Esophagus muscularis mucosa (tissue), 4 donors: ENCODE results near the gene PRR18. TPM values are rescaled to one million over a fixed set of nuclear protein-coding genes. Genes with fewer than 3 reads are reported as not detected.

ENCODE experiments used
- DNase-seq: peaks from one replicate; pipeline ENCODE4 v3.0.0-alpha.2; 2017; ENCODE audit errors: extremely low spot score
- H3K27ac ChIP-seq, 4 donors: fragments of 200-600 bp; sonication (generic); replicated peaks in 1 of 4; 1 replicate in 3 of 4; 2 replicates in 1 of 4; pipeline ENCODE4 v1.5.1; 2016 to 2019; ENCODE audit warnings: mild to moderate bottlenecking in 1 of 4
- H3K27me3 ChIP-seq, 4 donors: fragments of 200-600 bp; sonication (generic); one replicate each; pipeline versions ENCODE4 v1.5.1 to v1.6.0; 2016 to 2019
- H3K36me3 ChIP-seq, 4 donors: fragments of 200-600 bp; sonication (generic); one replicate each; pipeline ENCODE4 v1.5.1; 2016 to 2019
- H3K4me1 ChIP-seq, 4 donors: fragments of 200-600 bp; sonication (generic); one replicate each; pipeline ENCODE4 v1.5.1; 2016 to 2019
- H3K4me3 ChIP-seq, 4 donors: fragments of 200-600 bp; sonication (generic); 1 replicate in 2 of 4; 2 replicates in 2 of 4; pipeline ENCODE4 v1.5.1; 2016 to 2019; ENCODE audit warnings: mild to moderate bottlenecking in 4 of 4, moderate library complexity in 1 of 4
- H3K9me3 ChIP-seq, 4 donors: fragments of 200-600 bp; sonication (generic); 1 replicate in 3 of 4; 2 replicates in 1 of 4; pipeline ENCODE4 v1.5.1; 2016 to 2019
- EP300 ChIP-seq: sonication (generic); formaldehyde crosslinking; IDR thresholded peaks from one replicate; pipeline ENCODE4 v1.6.1; 2017; ENCODE audit warnings: antibody characterized with exemption
- POLR2A ChIP-seq: fragments of 450-650 bp; IDR thresholded peaks from one replicate; pipeline ENCODE4 v1.6.1; 2017; ENCODE audit warnings: antibody characterized with exemption, moderate library complexity, mild to moderate bottlenecking, low read depth
- POLR2AphosphoS5 ChIP-seq, 2 donors: sonication (generic); formaldehyde crosslinking; IDR thresholded peaks; one replicate each; pipeline ENCODE4 v1.6.1; 2017; ENCODE audit warnings: antibody characterized with exemption in 2 of 2
- whole genome bisulfite sequencing: methylation state at CpG from one replicate; pipeline ENCODE4 v1.1.5; 2018; 5-methylcytosine and 5-hydroxymethylcytosine counted together
- intact Hi-C: fragments of 100-400 bp; cut with DNase I; formaldehyde crosslinking; loops from one replicate; pipeline ENCODE4 v1.15.1; 2023
- total RNA-seq, 4 donors: library from RNA; depleted of rRNA; stranded (reverse); fragments of >200 nt; gene quantifications; one replicate each; pipeline versions ENCODE4 v1.1.0 to v1.2.1, GENCODE V29; 2016
- TF ChIP-seq, protein P1 (sequence below), 3 experiments: fragments of 200-600 bp in 2 of 3; fragments of 450-650 bp in 1 of 3; sonication (generic) in 2 of 3; IDR thresholded peaks; one replicate each; pipeline ENCODE4 v1.5.1; 2017 to 2019; ENCODE audit warnings: antibody characterized with exemption in 3 of 3, mild to moderate bottlenecking in 2 of 3, moderate library complexity in 1 of 3

The PRR18 gene
- total RNA-seq, 4 donors from 2014 or later: 0.23 TPM; not detected in 3

DNA sequence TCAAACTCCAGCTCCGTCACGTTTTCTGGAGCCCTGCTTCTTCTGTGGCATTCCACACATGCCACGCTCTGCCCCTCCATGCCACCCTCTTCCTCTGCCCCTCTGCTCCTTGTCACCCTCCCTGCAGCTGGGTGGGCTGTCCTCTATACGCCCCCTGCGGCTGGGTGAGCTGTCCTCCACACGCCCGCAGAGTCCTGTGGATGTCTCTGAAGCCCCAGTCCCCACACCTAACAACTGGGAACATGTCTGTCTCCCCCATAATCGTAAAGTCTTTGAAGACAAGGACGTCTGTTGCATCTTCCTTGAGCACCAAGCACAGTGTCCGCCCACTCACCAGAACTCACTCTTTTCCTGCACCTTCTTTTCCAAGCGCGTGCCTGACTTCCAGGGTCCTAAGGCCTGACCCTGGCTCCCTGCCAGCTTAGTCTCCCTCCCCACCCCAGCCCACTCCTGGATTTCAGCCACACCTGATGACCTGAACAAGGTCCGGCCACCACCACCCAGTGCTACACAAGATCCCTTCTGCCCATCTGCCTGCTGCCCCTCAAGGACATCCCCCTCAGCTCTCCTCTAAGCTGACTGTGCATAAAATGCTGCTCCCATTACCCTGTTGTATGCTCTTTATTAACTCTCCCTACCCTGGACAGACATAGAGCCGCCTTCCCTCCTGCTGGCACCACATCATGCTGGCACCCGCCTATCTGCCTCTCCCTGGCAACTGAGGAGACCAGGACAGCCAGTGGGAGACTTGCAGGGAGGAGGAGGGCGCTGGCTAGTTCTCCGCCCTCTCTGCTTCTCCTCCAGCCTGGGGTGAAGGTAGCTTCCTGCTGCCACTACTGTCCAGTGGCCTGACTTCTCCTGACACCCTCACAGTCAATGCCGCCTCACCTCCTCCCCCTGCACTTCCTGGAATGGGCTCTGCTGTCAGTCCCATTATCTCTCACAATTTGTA, 10.7 kb upstream of the PRR18 start:
- WGBS: 84% methylated on average over 18 of the region's 18 CpGs
- H3K36me3 ChIP-seq: peaks cover 0 to 53% (median 33%) of the 10 kb centered on the region in 4 donors

DNA sequence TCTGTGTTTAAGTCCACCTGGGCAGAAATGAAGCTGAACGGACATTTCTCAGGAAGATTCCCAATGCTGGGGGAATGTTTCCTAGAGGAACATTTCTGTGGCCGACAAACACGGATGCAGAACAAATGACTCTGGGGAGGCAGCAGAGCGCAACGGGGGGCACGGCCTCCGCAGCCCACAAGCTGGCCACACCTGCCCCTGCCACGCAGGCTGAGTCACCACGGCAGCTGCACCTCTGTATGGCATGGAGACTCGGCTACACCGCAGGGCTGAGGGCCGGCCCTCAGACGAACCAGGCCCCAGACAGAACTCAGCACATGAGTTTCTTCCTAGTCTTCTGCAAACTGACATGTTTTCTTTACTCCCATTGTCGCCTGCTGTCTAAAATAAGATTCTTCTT, 10.0 kb upstream of the PRR18 start:
- Histone ChIP-seq H3K36me3 (peaks cover 0 to 46% (median 28%) of the 10 kb centered on the region in 4 donors), H3K4me3 (no peak overlapping the region), H3K9me3 (no peaks in the 10 kb centered on the region), H3K27ac (no peak overlapping the region), H3K4me1 (peaks cover 0 to 3% (median 0%) of the 10 kb centered on the region in 4 donors), H3K27me3 (no peaks in the 10 kb centered on the region)
- TF ChIP-seq POLR2AphosphoS5 (IDR thresholded peaks at IDR 0.05): no peak
- no peak for TF ChIP-seq EP300
- TF ChIP-seq, protein P1, sequence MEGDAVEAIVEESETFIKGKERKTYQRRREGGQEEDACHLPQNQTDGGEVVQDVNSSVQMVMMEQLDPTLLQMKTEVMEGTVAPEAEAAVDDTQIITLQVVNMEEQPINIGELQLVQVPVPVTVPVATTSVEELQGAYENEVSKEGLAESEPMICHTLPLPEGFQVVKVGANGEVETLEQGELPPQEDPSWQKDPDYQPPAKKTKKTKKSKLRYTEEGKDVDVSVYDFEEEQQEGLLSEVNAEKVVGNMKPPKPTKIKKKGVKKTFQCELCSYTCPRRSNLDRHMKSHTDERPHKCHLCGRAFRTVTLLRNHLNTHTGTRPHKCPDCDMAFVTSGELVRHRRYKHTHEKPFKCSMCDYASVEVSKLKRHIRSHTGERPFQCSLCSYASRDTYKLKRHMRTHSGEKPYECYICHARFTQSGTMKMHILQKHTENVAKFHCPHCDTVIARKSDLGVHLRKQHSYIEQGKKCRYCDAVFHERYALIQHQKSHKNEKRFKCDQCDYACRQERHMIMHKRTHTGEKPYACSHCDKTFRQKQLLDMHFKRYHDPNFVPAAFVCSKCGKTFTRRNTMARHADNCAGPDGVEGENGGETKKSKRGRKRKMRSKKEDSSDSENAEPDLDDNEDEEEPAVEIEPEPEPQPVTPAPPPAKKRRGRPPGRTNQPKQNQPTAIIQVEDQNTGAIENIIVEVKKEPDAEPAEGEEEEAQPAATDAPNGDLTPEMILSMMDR (IDR thresholded peaks at IDR 0.05): no peak
- TF ChIP-seq POLR2A: no peak
- intact Hi-C loops: no loop called here
- no peak for DNase-seq
- WGBS: 92% methylated on average over 2 of the region's 14 CpGs

More for the DNA sequence above, 10.7 kb upstream of the PRR18 start:
- no peak overlapping the region for H3K4me3 ChIP-seq
- no peak overlapping the region for H3K27ac ChIP-seq
- no peak for TF ChIP-seq EP300
- no peak for DNase-seq
- intact Hi-C loops: no loop called here
- H3K27me3 ChIP-seq: no peaks in the 10 kb centered on the region
- no peaks in the 10 kb centered on the region for H3K9me3 ChIP-seq
- peaks cover 0 to 3% (median 0%) of the 10 kb centered on the region in 4 donors for H3K4me1 ChIP-seq

DNA sequence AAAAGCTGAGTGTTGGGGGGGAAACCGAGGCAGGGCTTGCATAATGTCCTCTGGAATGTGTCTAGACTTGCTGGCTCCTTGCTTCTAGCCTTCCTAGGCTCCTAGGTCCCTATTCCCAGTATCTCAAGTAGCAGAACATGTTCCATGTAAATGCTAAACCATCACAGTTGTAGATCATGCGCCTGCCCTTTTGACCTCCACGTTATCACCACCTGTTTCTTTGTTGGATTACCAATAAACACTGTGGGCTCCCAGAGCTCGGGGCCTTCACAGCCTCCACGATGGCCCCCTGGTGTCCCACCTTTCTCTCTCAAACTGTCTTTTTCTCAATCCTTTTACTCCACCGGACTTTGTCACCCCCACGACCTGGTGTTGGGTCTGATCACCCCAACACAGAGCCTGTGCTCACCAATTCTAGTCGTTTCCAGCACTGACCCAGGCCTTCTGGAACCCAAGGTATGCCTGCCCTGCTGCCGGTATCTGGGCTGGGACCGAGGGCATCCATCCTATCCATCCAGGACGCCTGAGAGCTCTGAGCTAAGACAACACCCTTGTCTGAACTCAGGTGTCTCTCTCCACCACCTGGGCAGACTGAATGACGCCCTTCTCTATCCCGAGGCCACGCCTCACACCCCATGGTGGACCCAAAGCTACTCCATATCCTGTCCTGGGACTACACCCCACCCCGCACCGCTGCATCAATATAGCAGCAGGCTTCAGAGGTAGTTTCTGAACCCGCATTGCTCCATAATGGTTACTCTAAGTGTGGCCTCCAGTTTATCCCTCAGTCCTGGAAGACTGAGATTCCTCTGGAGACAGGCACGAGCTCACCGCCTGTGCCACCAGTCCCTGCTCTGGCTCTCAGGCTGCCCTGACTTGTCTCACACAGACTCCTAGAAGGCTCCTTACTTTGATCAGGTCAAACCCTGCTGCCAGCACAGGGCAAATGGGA, 9.3 kb upstream of the PRR18 start:
- Histone ChIP-seq H3K9me3 (no peaks in the 10 kb centered on the region), H3K36me3 (peaks cover 0 to 40% (median 22%) of the 10 kb centered on the region in 4 donors), H3K27ac (no peak overlapping the region), H3K4me3 (no peak overlapping the region), H3K4me1 (peaks cover 0 to 3% (median 0%) of the 10 kb centered on the region in 4 donors), H3K27me3 (no peaks in the 10 kb centered on the region)
- intact Hi-C loops: no loop called here
- DNase-seq: no peak
- TF ChIP-seq EP300 (no peak), POLR2A (no peak), POLR2AphosphoS5 (IDR thresholded peaks at IDR 0.05) (no peak)
- TF ChIP-seq, protein P1 (IDR thresholded peaks at IDR 0.05): no peak
- 79% methylated on average over 17 of the region's 19 CpGs for WGBS

DNA sequence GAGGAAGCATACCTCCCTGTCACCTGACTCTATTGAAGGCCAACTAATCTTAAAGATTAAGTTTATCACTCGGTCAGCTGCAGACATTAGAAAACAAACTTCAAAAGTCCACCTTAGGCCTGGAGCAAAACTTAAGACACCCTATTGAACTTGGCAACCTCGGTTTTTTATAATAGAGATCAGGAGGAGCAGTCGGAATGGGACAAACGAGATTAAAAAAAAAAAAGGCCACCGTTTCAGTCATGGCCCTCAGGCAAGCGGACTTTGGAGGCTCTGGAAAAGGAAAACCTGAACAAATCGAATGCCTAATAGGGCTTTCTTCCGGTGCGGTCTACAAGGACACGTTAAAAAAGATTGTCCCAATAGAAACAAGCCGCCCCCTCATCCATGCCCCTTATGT, 7.2 kb upstream of the PRR18 start:
- Histone ChIP-seq H3K36me3 (peaks cover 0 to 19% (median 5%) of the 10 kb centered on the region in 4 donors), H3K27ac (no peak overlapping the region), H3K9me3 (no peaks in the 10 kb centered on the region), H3K4me1 (peaks cover 0 to 3% (median 0%) of the 10 kb centered on the region in 4 donors), H3K27me3 (no peaks in the 10 kb centered on the region), H3K4me3 (no peak overlapping the region)
- 76% methylated on average over 11 of the region's 11 CpGs for WGBS
- DNase-seq: no peak
- no peak for TF ChIP-seq POLR2A
- no peak for TF ChIP-seq POLR2AphosphoS5 (IDR thresholded peaks at IDR 0.05)
- TF ChIP-seq EP300: no peak
- TF ChIP-seq, protein P1 (IDR thresholded peaks at IDR 0.05): no peak
- intact Hi-C loops: no loop called here

DNA sequence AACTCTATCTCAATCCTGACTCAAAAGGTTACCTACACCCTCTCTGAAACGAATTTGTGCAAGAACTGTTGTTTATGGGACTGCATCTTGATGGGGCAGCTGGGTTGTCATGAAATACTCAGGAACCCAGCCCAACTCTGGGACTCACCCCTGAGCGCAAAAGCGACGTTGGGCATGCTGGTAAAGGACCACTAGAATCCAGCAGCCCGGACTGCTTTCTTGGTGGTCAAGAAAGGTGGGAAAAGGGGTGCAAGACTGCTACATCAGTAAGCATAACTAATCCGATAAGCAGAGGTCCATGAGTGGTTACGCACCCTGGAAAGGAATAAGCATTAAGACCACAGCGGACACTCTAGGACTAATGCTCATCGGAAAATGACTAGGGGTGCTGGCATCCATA, 6.3 kb upstream of the PRR18 start:
- Histone ChIP-seq H3K9me3 (no peaks in the 10 kb centered on the region), H3K27me3 (peaks cover 0 to 7% (median 0%) of the 10 kb centered on the region in 4 donors), H3K27ac (no peak overlapping the region), H3K36me3 (peaks cover 0 to 14% (median 5%) of the 10 kb centered on the region in 4 donors), H3K4me3 (no peak overlapping the region), H3K4me1 (peaks cover 0 to 3% (median 0%) of the 10 kb centered on the region in 4 donors)
- intact Hi-C loops: no loop called here
- no peak for TF ChIP-seq EP300
- TF ChIP-seq POLR2A: no peak
- TF ChIP-seq POLR2AphosphoS5 (IDR thresholded peaks at IDR 0.05): no peak
- TF ChIP-seq, protein P1 (IDR thresholded peaks at IDR 0.05): no peak
- WGBS: 82% methylated on average over 9 of the region's 9 CpGs
- DNase-seq: no peak
